Testis (tissue), 3 donors: ENCODE results near the gene TMEM175. TPM values are rescaled to one million over a fixed set of nuclear protein-coding genes. Genes with fewer than 3 reads are reported as not detected.
"Not testable (repeated sequence)": the region's sequence is repeated elsewhere in the genome, so short reads cannot be mapped to it uniquely, and the experiment has no call there.

Experiments used
- DNase-seq: peaks from one replicate; pipeline ENCODE4 v3.0.0-alpha.2; 2019
- H3K27ac ChIP-seq, 2 donors: fragments of 200-600 bp; sonication (generic); one replicate each; pipeline ENCODE4 v1.5.1; 2019
- H3K27me3 ChIP-seq: fragments of 200-600 bp; sonication (generic); one replicate; pipeline ENCODE4 v1.5.1; 2019
- H3K36me3 ChIP-seq: fragments of 200-600 bp; sonication (generic); one replicate; pipeline ENCODE4 v1.5.1; 2017; ENCODE audit warnings: low read depth; ENCODE audit errors: missing control alignments
- H3K4me1 ChIP-seq: fragments of 200-600 bp; sonication (generic); one replicate; pipeline ENCODE4 v1.5.1; 2019
- H3K4me3 ChIP-seq, 2 donors: fragments of 200-600 bp; sonication (generic); one replicate each; pipeline ENCODE4 v1.5.1; 2017 to 2019
- H3K9me3 ChIP-seq: fragments of 200-600 bp; sonication (generic); one replicate; pipeline ENCODE4 v1.5.1; 2017
- CTCF ChIP-seq, 3 experiments: fragments of 450-650 bp in 2 of 3; fragments of 200-600 bp in 1 of 3; sonication (generic) in 1 of 3; IDR thresholded peaks; one replicate each; pipeline ENCODE4 v1.5.1; 2016 to 2019; ENCODE audit warnings: antibody characterized with exemption in 3 of 3, mild to moderate bottlenecking in 2 of 3, moderate library complexity in 1 of 3
- POLR2A ChIP-seq: fragments of 450-650 bp; IDR thresholded peaks from one replicate; pipeline ENCODE4 v1.6.1; 2017; ENCODE audit warnings: antibody characterized with exemption, mild to moderate bottlenecking, moderate library complexity
- WGBS, 2 donors: methylation state at CpG; one replicate each; pipeline ENCODE4 v1.1.5; 2018; 5-methylcytosine and 5-hydroxymethylcytosine counted together
- intact Hi-C: fragments of 100-400 bp; cut with DNase I; formaldehyde crosslinking; loops from one replicate; pipeline ENCODE4 v1.15.1; 2023; ENCODE audit warnings: low total_unique reads
- polyA plus RNA-seq: library from polyadenylated mRNA; stranded (reverse); fragments of 350-450 nt; fragmentation: Illumina TruSeq; extraction: RNeasy Lipid Tissue Mini Kit (QIAGEN cat#74804); gene quantifications from one replicate; pipeline ENCODE4 v1.2.3, GENCODE V29; 2014; ENCODE audit warnings: low read depth, low replicate concordance; ENCODE audit not compliant: insufficient read depth
- total RNA-seq, 2 donors: library from RNA; depleted of rRNA; stranded (reverse); fragments of >200 nt; gene quantifications; one replicate each; pipeline ENCODE4 v1.2.3, GENCODE V29; 2016

TMEM175 gene
- total and polyA plus RNA-seq, 3 donors from 2014 or later = 50.5 to 88.2 (median 69.2) TPM

- no peak for DNase-seq
- WGBS, 2 donors = 2 to 10% methylated on average over 5 to 16 of the region's 25 CpGs
- intact Hi-C loops = no loop called here
- H3K27me3 ChIP-seq = no peaks in the 10 kb centered on the region
- TF ChIP-seq POLR2A (no peak), CTCF (IDR thresholded peaks at IDR 0.05) (no peak)
- H3K27ac ChIP-seq = no peak overlapping the region
- H3K4me3 ChIP-seq = no peak overlapping the region
- H3K9me3 ChIP-seq = no peaks in the 10 kb centered on the region
- H3K36me3 ChIP-seq = no peaks in the 10 kb centered on the region
- peaks cover 7% of the 10 kb centered on the region for H3K4me1 ChIP-seq
These were observed 64.7 kb downstream of the TMEM175 start for GRCh38 chr4:996997-997374.

DNA sequence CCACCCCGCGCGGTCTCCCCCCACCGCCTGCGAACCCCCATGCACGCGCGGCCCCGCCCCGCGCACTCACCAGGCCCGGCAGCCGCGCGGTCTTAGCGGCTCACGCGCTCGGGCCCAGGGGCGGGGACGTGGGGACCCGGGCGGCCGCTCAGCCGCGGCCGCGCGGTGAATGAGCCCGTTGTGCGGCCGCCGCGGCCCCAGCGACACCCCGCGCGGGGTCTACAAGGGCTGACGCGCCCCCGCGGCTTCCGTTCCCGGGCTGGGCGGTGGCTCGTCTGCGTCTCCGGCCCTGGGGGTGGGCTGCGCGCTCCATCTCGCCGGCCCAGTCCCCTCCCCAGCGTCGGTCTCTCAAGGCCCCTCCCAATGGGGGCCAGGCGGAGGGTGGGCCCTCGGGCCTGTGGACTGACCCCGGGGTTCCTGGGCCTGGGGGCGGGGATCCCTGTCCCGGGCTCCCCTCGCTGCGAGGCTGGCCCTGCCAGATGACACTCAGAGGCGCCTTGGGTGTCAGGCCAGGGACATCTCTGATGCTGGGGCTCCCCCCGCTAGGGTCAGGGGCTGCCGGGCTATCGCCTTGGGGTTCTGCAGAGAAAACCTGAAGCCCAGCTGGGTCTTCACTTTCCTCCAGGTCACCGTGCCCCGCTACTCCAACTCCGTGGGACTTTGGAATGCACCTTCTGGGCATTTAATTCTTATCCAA is 65.3 kb downstream of the TMEM175 start:
- no peak overlapping the region for H3K27ac ChIP-seq

DNA sequence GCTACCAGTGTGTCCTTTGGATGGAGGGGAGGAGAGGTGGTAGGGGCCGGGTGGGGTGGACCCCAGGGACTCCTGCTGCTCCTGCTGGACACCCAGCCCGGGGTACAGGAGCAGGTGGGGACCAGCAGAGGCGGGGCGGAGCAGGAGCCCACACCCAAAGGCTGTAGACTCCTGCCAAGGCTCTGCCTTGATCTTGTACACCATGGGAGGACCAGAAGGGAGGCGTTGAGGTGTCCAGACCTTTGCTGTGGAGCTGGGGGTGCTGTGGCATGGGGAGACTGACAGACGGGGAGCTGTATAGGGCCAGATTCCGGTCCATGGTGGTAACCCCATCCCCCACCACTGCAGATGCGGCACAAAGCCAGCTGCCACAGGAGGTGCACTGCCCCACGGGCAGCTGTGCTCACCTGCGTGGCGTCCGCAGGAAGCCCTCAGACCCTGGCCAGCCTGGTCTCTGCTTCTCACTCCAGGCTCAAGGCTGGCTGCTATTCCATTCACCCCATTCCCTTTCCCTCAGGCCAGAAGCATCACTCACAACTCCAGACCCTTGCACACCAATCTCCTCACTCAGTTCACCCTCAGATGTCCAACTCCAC is 65.9 kb downstream of the TMEM175 start:
- no peaks in the 10 kb centered on the region for H3K27me3 ChIP-seq

More for the DNA sequence above, 65.3 kb downstream of the TMEM175 start:
- Histone ChIP-seq H3K4me1 (peaks cover 7% of the 10 kb centered on the region), H3K27me3 (no peaks in the 10 kb centered on the region), H3K9me3 (no peaks in the 10 kb centered on the region), H3K36me3 (no peaks in the 10 kb centered on the region), H3K4me3 (peak overlapping the region; percentile 26 to 32)
- TF ChIP-seq POLR2A (no peak), CTCF (IDR thresholded peaks at IDR 0.05) (no peak)
- intact Hi-C loops = no loop called here
- no peak for DNase-seq
- 5% methylated on average over 30 of the region's 68 CpGs; no CpG with 5 or more reads in 1 of the 2 donors for WGBS, 2 donors

DNA sequence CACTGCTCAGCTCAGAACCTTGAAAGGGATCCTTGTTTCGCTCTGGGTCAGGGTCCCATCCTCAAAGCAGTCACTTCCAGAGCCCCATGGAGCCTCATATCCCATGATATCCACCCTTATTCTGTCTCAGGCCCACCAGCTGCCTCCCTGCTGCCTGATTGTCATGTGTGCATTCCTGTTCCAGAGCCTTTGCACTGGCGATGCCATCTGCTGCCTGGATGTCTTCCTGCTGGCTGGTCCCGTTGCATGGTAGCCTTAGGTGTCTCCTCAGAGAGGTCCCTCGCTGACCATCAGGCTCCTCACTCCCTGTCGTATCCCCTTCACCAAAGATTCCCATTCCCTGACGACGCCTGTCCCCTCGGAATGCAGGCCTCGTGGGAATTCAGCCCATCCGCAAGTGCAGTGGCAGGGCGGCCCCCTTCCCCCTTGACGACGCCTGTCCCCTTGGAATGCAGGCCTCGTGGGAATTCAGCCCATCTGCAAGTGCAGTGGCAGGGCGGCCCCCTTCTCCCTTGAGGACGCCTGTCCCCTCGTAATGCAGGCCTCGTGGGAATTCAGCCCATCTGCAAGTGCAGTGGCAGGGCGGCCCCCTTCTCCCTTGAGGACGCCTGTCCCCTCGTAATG is 67.1 kb downstream of the TMEM175 start:
- H3K27me3 ChIP-seq, H3K9me3 ChIP-seq, H3K27ac ChIP-seq, intact Hi-C loops, H3K36me3 ChIP-seq, H3K4me1 ChIP-seq, DNase-seq, H3K4me3 ChIP-seq: not testable (repeated sequence)
- 51 to 63% methylated on average over 15 to 17 of the region's 21 CpGs for WGBS, 2 donors

More for the DNA sequence above, 65.9 kb downstream of the TMEM175 start:
- no peak overlapping the region for H3K27ac ChIP-seq
- no peak for DNase-seq
- peaks cover 7% of the 10 kb centered on the region for H3K4me1 ChIP-seq
- no peaks in the 10 kb centered on the region for H3K36me3 ChIP-seq
- intact Hi-C loops = no loop called here
- no peak overlapping the region for H3K4me3 ChIP-seq
- H3K9me3 ChIP-seq = no peaks in the 10 kb centered on the region
- 48 to 53% methylated on average over 10 to 12 of the region's 12 CpGs for WGBS, 2 donors
- TF ChIP-seq POLR2A = no peak
- TF ChIP-seq CTCF (IDR thresholded peaks at IDR 0.05) = no peak

GRCh38 chr4:999882-1000425 is 67.7 kb downstream of the TMEM175 start:
- no peaks in the 10 kb centered on the region for H3K9me3 ChIP-seq
- TF ChIP-seq POLR2A (no peak), CTCF (IDR thresholded peaks at IDR 0.05) (no peak)
- intact Hi-C loops = no loop called here
- DNase-seq = no peak
- H3K27me3 ChIP-seq = no peaks in the 10 kb centered on the region
- H3K4me1 ChIP-seq = peaks cover 7% of the 10 kb centered on the region
- 69 to 81% methylated on average over 5 to 14 of the region's 18 CpGs for WGBS, 2 donors
- no peak overlapping the region for H3K27ac ChIP-seq
- H3K36me3 ChIP-seq = no peaks in the 10 kb centered on the region
- H3K4me3 ChIP-seq = no peak overlapping the region
